Heart left ventricle (tissue), 16 donors: ENCODE measurements around the gene ANKRD2. TPM values are rescaled to one million over a fixed set of nuclear protein-coding genes. Genes with fewer than 3 reads are reported as not detected.

Experiments used
- ATAC-seq, 4 donors: fragments of 200-7000 bp; cut with Tn5 transposase; one replicate each; pipeline ENCODE4 v1.9.1; 2020 to 2022; ENCODE audit warnings: moderate library complexity in 4 of 4, mild to moderate bottlenecking in 3 of 4, moderate number of reproducible peaks in 1 of 4
- DNase-seq, 5 donors: peaks; one replicate each; pipeline ENCODE4 v3.0.0-alpha.2; 2020
- H3K27ac ChIP-seq, 12 donors: fragments of 200-600 bp; sonication (generic) in 4 of 12; one replicate each; pipeline versions ENCODE4 v1.5.0 to v1.8.0; 2016 to 2022; ENCODE audit warnings: mild to moderate bottlenecking in 2 of 12
- H3K27me3 ChIP-seq, 9 donors: fragments of 200-600 bp; sonication (generic) in 2 of 9; one replicate each; pipeline versions ENCODE4 v1.5.1 to v1.8.0; 2016 to 2022; ENCODE audit warnings: mild to moderate bottlenecking in 3 of 9
- H3K36me3 ChIP-seq, 9 donors: fragments of 200-600 bp; sonication (generic) in 2 of 9; one replicate each; pipeline versions ENCODE4 v1.5.0 to v1.8.0; 2018 to 2022; ENCODE audit warnings: mild to moderate bottlenecking in 2 of 9
- H3K4me1 ChIP-seq, 12 donors: fragments of 200-600 bp; sonication (generic) in 4 of 12; one replicate each; pipeline versions ENCODE4 v1.5.0 to v1.8.0; 2016 to 2022; ENCODE audit warnings: mild to moderate bottlenecking in 3 of 12
- H3K4me3 ChIP-seq, 12 donors: fragments of 200-600 bp; sonication (generic) in 4 of 12; one replicate each; pipeline versions ENCODE4 v1.5.0 to v1.8.0; 2017 to 2022; ENCODE audit warnings: mild to moderate bottlenecking in 9 of 12, moderate library complexity in 4 of 12
- H3K9me3 ChIP-seq, 12 donors: fragments of 200-600 bp; sonication (generic) in 4 of 12; one replicate each; pipeline versions ENCODE4 v1.5.0 to v1.8.0; 2016 to 2022; ENCODE audit warnings: mild to moderate bottlenecking in 1 of 12
- POLR2A ChIP-seq, 2 donors: fragments of 450-650 bp; IDR thresholded peaks; one replicate each; pipeline ENCODE4 v1.6.1; 2017; ENCODE audit warnings: antibody characterized with exemption in 2 of 2, mild to moderate bottlenecking in 2 of 2, moderate library complexity in 2 of 2
- WGBS, 4 donors: extraction: QIAGEN DNeasy Blood & Tissue Kit in 2 of 4; methylation state at CpG; one replicate each; pipeline versions ENCODE4 v1.1.5 to v1.1.7; 2013 to 2018; 5-methylcytosine and 5-hydroxymethylcytosine counted together
- intact Hi-C, 10 donors: fragments of 100-400 bp; cut with DNase I; formaldehyde crosslinking; loops; one replicate each; pipeline versions ENCODE4 v1.11.1 to v1.14.2; 2022
- polyA plus RNA-seq, 2 donors: library from polyadenylated mRNA; stranded (reverse); fragments of 200-250 nt; gene quantifications; one replicate each; pipeline ENCODE4 v1.2.3, GENCODE V29; 2013
- total RNA-seq, 9 donors: library from RNA; depleted of rRNA in 2 of 9; stranded (reverse); fragments of >200 nt in 2 of 9; fragmentation: NEBNext Ultra II Directional in 3 of 9; extraction: Animal tissue kit (Norgen Biotek cat#: 25700) in 3 of 9; gene quantifications; one replicate each; pipeline versions ENCODE4 v1.1.0 to v1.2.4, GENCODE V29; 2016 to 2023
- TF ChIP-seq, protein P1 (sequence below), 12 donors: fragments of 200-600 bp; sonication (generic) in 4 of 12; IDR thresholded peaks; one replicate each; pipeline versions ENCODE4 v1.5.0 to v1.8.0; 2018 to 2022; ENCODE audit warnings: antibody characterized with exemption in 12 of 12, mild to moderate bottlenecking in 5 of 12
- donor health status: ischemic (EF 13 %, LVEDD 7.1; RV severe dilation, severe dysfunction).
- donor health status: healthy with polysubstance abuse.
- donor health status: DM: no; HTN: yes; CAD: no.
- donor health status: DM: no; HTN: no; CAD: no.
- donor health status: ischemic (EF 25% LVEDD 6.9; RV normal size, moderate dysfunction).
- donor health status: ischemic (EF 25% LVEDD 5.7; RV mildly dilated, moderate dysfunction).
- donor health status: healthy.
- donor health status: DM: yes; HTN: yes; CAD: no.
- donor health status: ischemic (EF 35%, LVEDD 5.7; RV mildly dilated, moderate dysfunction).
- donor health status: nonischemic (EF 11% LVEDD 7.7; RV severe dilation, severe dysfunction).
- donor health status: DM: yes; HTN: yes; CAD: no.
- donor health status: PGD.
- donor health status: ischemic (EF 29% LVEDD 5.4; RV normal size, mild dysfunction).
- donor health status: nonischemic (EF 23%, LVEDD 6.1; RV moderate dilation, normal function).

ANKRD2 gene
- total and polyA plus RNA-seq, 11 donors: 56.7 to 2,367 (median 517) TPM

- Histone ChIP-seq H3K27ac (peak overlapping the region in 2 of 12 donors; percentile 32 to 47), H3K27me3 (no peaks in the 10 kb centered on the region), H3K4me3 (no peak overlapping the region), H3K9me3 (no peaks in the 10 kb centered on the region), H3K36me3 (no peaks in the 10 kb centered on the region), H3K4me1 (peaks cover 0 to 72% (median 60%) of the 10 kb centered on the region in 12 donors)
- intact Hi-C loops: loop anchor here in 2 of 10 donors (1.0 to 10.0 kb wide), 2 partner anchors 26 to 52 kb away; partner anchors contain the start of genes MMS19 (in 1 of the 2) and UBTD1 (in 1 of the 2)
- DNase-seq: no peak
- TF ChIP-seq, protein P1, sequence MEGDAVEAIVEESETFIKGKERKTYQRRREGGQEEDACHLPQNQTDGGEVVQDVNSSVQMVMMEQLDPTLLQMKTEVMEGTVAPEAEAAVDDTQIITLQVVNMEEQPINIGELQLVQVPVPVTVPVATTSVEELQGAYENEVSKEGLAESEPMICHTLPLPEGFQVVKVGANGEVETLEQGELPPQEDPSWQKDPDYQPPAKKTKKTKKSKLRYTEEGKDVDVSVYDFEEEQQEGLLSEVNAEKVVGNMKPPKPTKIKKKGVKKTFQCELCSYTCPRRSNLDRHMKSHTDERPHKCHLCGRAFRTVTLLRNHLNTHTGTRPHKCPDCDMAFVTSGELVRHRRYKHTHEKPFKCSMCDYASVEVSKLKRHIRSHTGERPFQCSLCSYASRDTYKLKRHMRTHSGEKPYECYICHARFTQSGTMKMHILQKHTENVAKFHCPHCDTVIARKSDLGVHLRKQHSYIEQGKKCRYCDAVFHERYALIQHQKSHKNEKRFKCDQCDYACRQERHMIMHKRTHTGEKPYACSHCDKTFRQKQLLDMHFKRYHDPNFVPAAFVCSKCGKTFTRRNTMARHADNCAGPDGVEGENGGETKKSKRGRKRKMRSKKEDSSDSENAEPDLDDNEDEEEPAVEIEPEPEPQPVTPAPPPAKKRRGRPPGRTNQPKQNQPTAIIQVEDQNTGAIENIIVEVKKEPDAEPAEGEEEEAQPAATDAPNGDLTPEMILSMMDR (IDR thresholded peaks at IDR 0.05): no peak
- no peak for TF ChIP-seq POLR2A (IDR thresholded peaks at IDR 0.05)
- no peak for ATAC-seq
- WGBS, 4 donors: 62 to 86% (median 72%) methylated on average over 18 of the region's 18 CpGs
Observed at GRCh38 chr10:97546456-97547270, 25.9 kb upstream of the ANKRD2 start.

DNA sequence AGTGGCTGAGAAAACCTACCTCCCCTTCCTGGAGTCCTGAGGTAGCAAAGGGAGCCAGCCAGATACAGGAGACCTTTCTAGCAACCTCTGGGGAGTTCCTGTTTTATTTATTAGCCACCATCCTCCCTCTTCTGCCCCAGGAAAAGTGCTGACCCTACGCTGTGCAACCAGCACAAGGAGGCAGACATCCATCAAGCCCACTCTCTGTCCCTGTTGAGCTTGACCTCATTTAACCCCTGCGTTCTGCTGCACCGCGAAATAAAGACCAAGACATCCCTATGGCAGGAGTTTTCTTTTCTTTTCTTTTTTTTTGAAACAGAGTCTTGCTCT is 25.3 kb upstream of the ANKRD2 start:
- Histone ChIP-seq H3K27ac (peak overlapping the region in 2 of 12 donors; percentile 32 to 47), H3K9me3 (no peaks in the 10 kb centered on the region), H3K4me1 (peaks cover 0 to 67% (median 54%) of the 10 kb centered on the region in 12 donors), H3K36me3 (no peaks in the 10 kb centered on the region), H3K4me3 (no peak overlapping the region), H3K27me3 (no peaks in the 10 kb centered on the region)
- ATAC-seq (no peak), DNase-seq (no peak)
- WGBS, 4 donors: 68 to 76% (median 74%) methylated on average over 4 of the region's 4 CpGs
- intact Hi-C loops: loop anchor here in 2 of 10 donors (1.0 to 10.0 kb wide), 2 partner anchors 27 to 52 kb away; partner anchors contain the start of genes MMS19 (in 1 of the 2) and UBTD1 (in 1 of the 2)
- TF ChIP-seq, protein P1 (IDR thresholded peaks at IDR 0.05): no peak
- TF ChIP-seq POLR2A (IDR thresholded peaks at IDR 0.05): no peak

GRCh38 chr10:97547962-97548361 is 24.6 kb upstream of the ANKRD2 start:
- intact Hi-C loops: loop anchor here in 2 of 10 donors (1.0 to 10.0 kb wide), 2 partner anchors 28 to 53 kb away; partner anchors contain the start of genes MMS19 (in 1 of the 2) and UBTD1 (in 1 of the 2)
- peak; percentile 17 to 60 (median 52) for ATAC-seq
- Histone ChIP-seq H3K9me3 (no peaks in the 10 kb centered on the region), H3K36me3 (no peaks in the 10 kb centered on the region), H3K27me3 (no peaks in the 10 kb centered on the region), H3K27ac (peak overlapping the region in 5 of 12 donors; percentile 1 to 47 (median 19)), H3K4me3 (no peak overlapping the region), H3K4me1 (peaks cover 0 to 61% (median 47%) of the 10 kb centered on the region in 12 donors)
- WGBS, 4 donors: 41 to 48% (median 43%) methylated on average over 4 of the region's 4 CpGs
- TF ChIP-seq, protein P1 (IDR thresholded peaks at IDR 0.05): no peak
- no peak for TF ChIP-seq POLR2A (IDR thresholded peaks at IDR 0.05)
- no peak for DNase-seq

GRCh38 chr10:97548828-97549455 is 23.6 kb upstream of the ANKRD2 start:
- TF ChIP-seq, protein P1 (IDR thresholded peaks at IDR 0.05): no peak
- no peak for TF ChIP-seq POLR2A (IDR thresholded peaks at IDR 0.05)
- no peak overlapping the region for H3K4me3 ChIP-seq
- H3K4me1 ChIP-seq: peaks cover 0 to 61% (median 46%) of the 10 kb centered on the region in 12 donors
- H3K36me3 ChIP-seq: no peaks in the 10 kb centered on the region
- H3K9me3 ChIP-seq: no peaks in the 10 kb centered on the region
- DNase-seq: no peak
- intact Hi-C loops: loop anchor here in 1 of 10 donors (10.0 kb wide), 1 partner anchor 54 kb away; the partner anchor contains the start of genes MMS19 and UBTD1
- peak overlapping the region in 9 of 12 donors; percentile 22 to 69 (median 47) for H3K27ac ChIP-seq
- H3K27me3 ChIP-seq: no peaks in the 10 kb centered on the region
- ATAC-seq: no peak
- WGBS, 4 donors: 87 to 92% (median 91%) methylated on average over 11 to 13 of the region's 13 CpGs
